Testis (tissue), 3 donors: ENCODE results near the gene EEFSEC. TPM values are rescaled to one million over a fixed set of nuclear protein-coding genes. Genes with fewer than 3 reads are reported as not detected.

Experiments used
- DNase-seq: peaks from one replicate; pipeline ENCODE4 v3.0.0-alpha.2; 2019
- H3K27ac ChIP-seq, 2 donors: fragments of 200-600 bp; sonication (generic); one replicate each; pipeline ENCODE4 v1.5.1; 2019
- H3K27me3 ChIP-seq: fragments of 200-600 bp; sonication (generic); one replicate; pipeline ENCODE4 v1.5.1; 2019
- H3K36me3 ChIP-seq: fragments of 200-600 bp; sonication (generic); one replicate; pipeline ENCODE4 v1.5.1; 2017; ENCODE audit warnings: low read depth; ENCODE audit errors: missing control alignments
- H3K4me1 ChIP-seq: fragments of 200-600 bp; sonication (generic); one replicate; pipeline ENCODE4 v1.5.1; 2019
- H3K4me3 ChIP-seq, 2 donors: fragments of 200-600 bp; sonication (generic); one replicate each; pipeline ENCODE4 v1.5.1; 2017 to 2019
- H3K9me3 ChIP-seq: fragments of 200-600 bp; sonication (generic); one replicate; pipeline ENCODE4 v1.5.1; 2017
- POLR2A ChIP-seq: fragments of 450-650 bp; IDR thresholded peaks from one replicate; pipeline ENCODE4 v1.6.1; 2017; ENCODE audit warnings: antibody characterized with exemption, mild to moderate bottlenecking, moderate library complexity
- WGBS, 2 donors: methylation state at CpG; one replicate each; pipeline ENCODE4 v1.1.5; 2018; 5-methylcytosine and 5-hydroxymethylcytosine counted together
- intact Hi-C: fragments of 100-400 bp; cut with DNase I; formaldehyde crosslinking; loops from one replicate; pipeline ENCODE4 v1.15.1; 2023; ENCODE audit warnings: low total_unique reads
- polyA plus RNA-seq: library from polyadenylated mRNA; stranded (reverse); fragments of 350-450 nt; fragmentation: Illumina TruSeq; extraction: RNeasy Lipid Tissue Mini Kit (QIAGEN cat#74804); gene quantifications from one replicate; pipeline ENCODE4 v1.2.3, GENCODE V29; 2014; ENCODE audit warnings: low read depth, low replicate concordance; ENCODE audit not compliant: insufficient read depth
- total RNA-seq, 2 donors: library from RNA; depleted of rRNA; stranded (reverse); fragments of >200 nt; gene quantifications; one replicate each; pipeline ENCODE4 v1.2.3, GENCODE V29; 2016
- TF ChIP-seq, protein P1 (sequence below), 3 experiments: fragments of 450-650 bp in 2 of 3; fragments of 200-600 bp in 1 of 3; sonication (generic) in 1 of 3; IDR thresholded peaks; one replicate each; pipeline ENCODE4 v1.5.1; 2016 to 2019; ENCODE audit warnings: antibody characterized with exemption in 3 of 3, mild to moderate bottlenecking in 2 of 3, moderate library complexity in 1 of 3

Gene EEFSEC
- total and polyA plus RNA-seq, 3 donors from 2014 or later, result 35.4 to 40.3 (median 35.4) TPM

DNA sequence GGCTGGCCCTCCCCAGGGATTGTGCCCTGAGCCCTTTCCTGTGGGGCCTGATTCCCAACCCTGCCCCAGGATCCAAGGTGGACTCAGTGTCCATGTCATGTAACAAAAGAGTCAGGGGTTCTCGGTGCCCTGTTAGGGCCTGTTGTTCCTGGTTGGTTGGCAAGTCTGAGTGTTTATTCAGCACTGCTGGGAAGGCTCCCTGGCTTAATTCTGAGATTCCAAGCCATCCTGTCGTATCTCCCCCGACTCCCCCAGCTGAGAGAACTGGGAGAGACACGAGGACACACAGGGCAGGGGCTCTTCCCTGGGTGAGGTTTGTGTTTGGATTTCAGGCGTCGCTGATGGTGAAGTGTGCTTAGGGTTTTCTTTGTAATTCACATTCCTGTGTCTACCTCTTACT is 78.3 kb downstream of the EEFSEC start:
- Histone ChIP-seq H3K27ac (no peak overlapping the region), H3K4me3 (no peak overlapping the region), H3K4me1 (peaks cover 11% of the 10 kb centered on the region), H3K36me3 (no peaks in the 10 kb centered on the region), H3K27me3 (no peaks in the 10 kb centered on the region), H3K9me3 (no peaks in the 10 kb centered on the region)
- 57 to 77% methylated on average over 6 of the region's 6 CpGs for WGBS, 2 donors
- intact Hi-C loops, result no loop called here
- TF ChIP-seq, protein P1, sequence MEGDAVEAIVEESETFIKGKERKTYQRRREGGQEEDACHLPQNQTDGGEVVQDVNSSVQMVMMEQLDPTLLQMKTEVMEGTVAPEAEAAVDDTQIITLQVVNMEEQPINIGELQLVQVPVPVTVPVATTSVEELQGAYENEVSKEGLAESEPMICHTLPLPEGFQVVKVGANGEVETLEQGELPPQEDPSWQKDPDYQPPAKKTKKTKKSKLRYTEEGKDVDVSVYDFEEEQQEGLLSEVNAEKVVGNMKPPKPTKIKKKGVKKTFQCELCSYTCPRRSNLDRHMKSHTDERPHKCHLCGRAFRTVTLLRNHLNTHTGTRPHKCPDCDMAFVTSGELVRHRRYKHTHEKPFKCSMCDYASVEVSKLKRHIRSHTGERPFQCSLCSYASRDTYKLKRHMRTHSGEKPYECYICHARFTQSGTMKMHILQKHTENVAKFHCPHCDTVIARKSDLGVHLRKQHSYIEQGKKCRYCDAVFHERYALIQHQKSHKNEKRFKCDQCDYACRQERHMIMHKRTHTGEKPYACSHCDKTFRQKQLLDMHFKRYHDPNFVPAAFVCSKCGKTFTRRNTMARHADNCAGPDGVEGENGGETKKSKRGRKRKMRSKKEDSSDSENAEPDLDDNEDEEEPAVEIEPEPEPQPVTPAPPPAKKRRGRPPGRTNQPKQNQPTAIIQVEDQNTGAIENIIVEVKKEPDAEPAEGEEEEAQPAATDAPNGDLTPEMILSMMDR (IDR thresholded peaks at IDR 0.05), result no peak
- TF ChIP-seq POLR2A, result no peak
- DNase-seq, result no peak

DNA sequence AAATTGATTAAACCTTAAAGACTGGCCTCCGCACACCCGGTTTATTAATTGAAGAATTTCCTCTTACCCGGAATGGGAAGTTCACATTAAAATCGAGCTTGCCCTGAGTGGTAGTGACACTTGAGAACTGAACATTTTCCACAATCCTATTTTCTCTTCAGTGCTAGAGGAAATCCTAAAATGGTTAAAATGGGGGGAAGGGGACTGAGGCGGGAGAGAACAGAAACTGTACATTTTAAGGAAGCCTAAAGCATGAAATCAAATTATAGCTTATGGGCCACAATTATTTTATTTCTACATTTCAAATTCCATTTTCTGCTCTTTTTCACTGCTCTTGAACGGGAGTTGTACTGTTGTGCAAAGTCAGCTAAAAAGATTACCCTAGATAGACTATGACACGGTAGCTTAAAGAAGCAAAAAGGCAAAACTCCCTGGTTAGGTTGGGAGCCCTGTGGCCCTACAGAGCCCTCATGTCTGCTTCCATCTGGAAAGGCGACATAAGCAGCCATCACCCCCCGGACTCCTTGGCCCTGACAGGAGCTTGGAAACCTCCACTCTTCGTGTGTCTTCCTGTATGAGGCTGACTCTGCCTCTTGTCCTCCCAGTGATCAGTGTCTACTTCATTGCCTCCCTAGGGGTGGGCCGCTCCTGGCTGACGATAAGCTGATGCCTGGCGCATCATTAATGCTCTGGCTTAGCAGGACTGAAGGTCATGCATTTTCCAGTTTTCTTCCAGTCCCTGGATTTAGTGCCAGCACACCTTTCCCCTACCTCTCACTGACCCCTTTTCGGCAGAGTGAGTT is 79.3 kb downstream of the EEFSEC start:
- H3K27ac ChIP-seq, result no peak overlapping the region
- TF ChIP-seq, protein P1 (IDR thresholded peaks at IDR 0.05), result no peak
- TF ChIP-seq POLR2A, result no peak
- no peak overlapping the region for H3K4me3 ChIP-seq
- no peaks in the 10 kb centered on the region for H3K36me3 ChIP-seq
- no peak for DNase-seq
- no peaks in the 10 kb centered on the region for H3K9me3 ChIP-seq
- H3K4me1 ChIP-seq, result peaks cover 11% of the 10 kb centered on the region
- H3K27me3 ChIP-seq, result no peaks in the 10 kb centered on the region
- intact Hi-C loops, result no loop called here
- 56 to 63% methylated on average over 14 of the region's 14 CpGs for WGBS, 2 donors

DNA sequence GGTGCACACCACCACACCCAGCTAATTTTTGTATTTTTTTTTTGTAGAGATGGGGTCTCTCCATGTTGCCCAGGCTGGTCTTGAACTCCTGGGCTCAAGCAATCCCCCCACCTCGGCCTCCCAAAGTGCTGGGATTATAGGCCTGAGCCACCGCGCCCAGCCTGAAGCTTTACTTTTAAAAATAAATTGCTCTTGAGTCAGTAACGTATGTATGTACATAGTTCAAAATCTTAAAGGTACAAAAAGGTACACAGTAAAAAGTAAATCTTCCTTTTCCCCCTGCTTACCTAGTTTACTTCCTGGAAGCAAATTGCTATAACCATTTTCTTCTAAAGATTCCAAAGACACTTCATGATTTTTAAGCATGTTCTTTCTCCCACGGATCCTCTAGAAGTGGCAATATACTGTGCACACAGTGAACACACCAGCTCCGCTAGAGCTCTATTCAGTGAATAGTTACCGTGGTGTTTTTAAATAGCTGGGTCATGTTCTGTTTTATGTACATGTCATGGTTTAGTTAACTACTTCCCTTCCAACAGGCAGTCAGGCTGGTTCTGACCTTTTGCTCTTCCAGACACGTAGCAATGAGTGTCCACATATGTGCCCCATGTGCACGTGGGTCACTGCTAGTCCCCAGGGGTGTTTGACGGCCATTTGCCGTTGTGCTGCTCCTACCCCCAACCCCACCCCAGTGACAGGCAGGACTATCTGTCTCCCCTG is 82.1 kb downstream of the EEFSEC start:
- intact Hi-C loops, result no loop called here
- Histone ChIP-seq H3K27me3 (no peaks in the 10 kb centered on the region), H3K27ac (no peak overlapping the region), H3K9me3 (no peaks in the 10 kb centered on the region), H3K4me1 (peaks cover 4% of the 10 kb centered on the region), H3K4me3 (no peak overlapping the region), H3K36me3 (no peaks in the 10 kb centered on the region)
- TF ChIP-seq POLR2A, result no peak
- TF ChIP-seq, protein P1 (IDR thresholded peaks at IDR 0.05), result no peak
- 77 to 79% methylated on average over 11 of the region's 11 CpGs for WGBS, 2 donors
- no peak for DNase-seq

DNA sequence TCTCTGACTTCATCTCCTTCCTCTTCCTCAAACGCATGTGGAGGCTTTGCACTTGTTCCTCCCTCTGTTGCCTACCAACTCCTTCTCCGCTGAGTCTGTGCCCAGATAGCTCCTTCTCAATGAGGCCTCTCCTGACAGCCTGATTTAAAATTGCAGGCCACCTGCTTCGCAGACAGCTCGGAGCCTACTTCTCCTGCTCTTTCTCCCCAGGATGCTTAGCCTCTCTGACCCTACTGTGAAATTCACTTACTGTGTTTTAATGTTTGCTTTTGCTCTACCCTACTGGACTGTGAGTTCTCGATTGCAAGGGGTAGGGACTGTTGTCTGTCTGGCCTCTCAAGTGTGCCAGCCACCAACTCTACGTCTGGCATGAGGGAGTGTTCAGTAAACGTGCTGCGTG is 83.4 kb downstream of the EEFSEC start:
- H3K27ac ChIP-seq, result no peak overlapping the region
- H3K9me3 ChIP-seq, result no peaks in the 10 kb centered on the region
- no peak for TF ChIP-seq POLR2A
- TF ChIP-seq, protein P1 (IDR thresholded peaks at IDR 0.05), result no peak
- DNase-seq, result no peak
- intact Hi-C loops, result no loop called here
- H3K36me3 ChIP-seq, result no peaks in the 10 kb centered on the region
- 90 to 93% methylated on average over 8 of the region's 8 CpGs for WGBS, 2 donors
- H3K27me3 ChIP-seq, result no peaks in the 10 kb centered on the region
- peaks cover 4% of the 10 kb centered on the region for H3K4me1 ChIP-seq
- H3K4me3 ChIP-seq, result no peak overlapping the region
